Measurements from ENCODE around the gene KIF4A. TPM values are rescaled to one million over a fixed set of nuclear protein-coding genes. Genes with fewer than 3 reads are reported as not detected.

Gene KIF4A
- total and polyA plus RNA-seq, 9 of the 15 experiments (the other 6 are each of a cell fraction or from before 2014, with no cell fraction given): 13.0 to 42.7 (median 35.9) TPM

- no peak overlapping the region for H3K4me3 ChIP-seq
- FAIRE-seq (no peak), DNase-seq (ENCODE audit: extremely low read depth in 1 of 4, low spot score in 3 of 4) (no peak), ATAC-seq (no peak)
- no peaks in the 10 kb centered on the region for H3K36me3 ChIP-seq (ENCODE audit: control insufficient read depth, insufficient read depth, low read length)
- H2AFZ ChIP-seq (ENCODE audit: low read depth, low read length): no peak overlapping the region
- no peak overlapping the region for H3K4me2 ChIP-seq (ENCODE audit: insufficient read depth, low read length)
- TF ChIP-seq ZBTB40 (IDR thresholded peaks at IDR 0.05) (no peak), ZBTB40 (CRISPR knock-in tag; IDR thresholded peaks at IDR 0.05) (no peak), ZNF121 (CRISPR knock-in tag; conservative IDR thresholded peaks at IDR 0.05) (no peak), HES1 (IDR thresholded peaks at IDR 0.05; ENCODE audit: low read depth) (no peak), POU5F1 (IDR thresholded peaks at IDR 0.05; ENCODE audit: borderline replicate concordance, low read depth, low read length, partially characterized antibody) (no peak)
- no peak overlapping the region for H3K27ac ChIP-seq (ENCODE audit: extremely low read depth, low read depth, low read length)
- no peaks in the 10 kb centered on the region for H3K79me2 ChIP-seq (ENCODE audit: control insufficient read depth, insufficient read depth, low read length)
- no peaks in the 10 kb centered on the region; a peak in 1 of 5 replicates for H3K4me1 ChIP-seq (replicated peaks in 1 of 2; ENCODE audit: control insufficient read depth in 2 of 2, insufficient read depth in 2 of 2, low read length in 2 of 2)
- no peak overlapping the region for H3K9ac ChIP-seq (ENCODE audit: insufficient read depth in 1 of 2, low read depth in 2 of 2, low read length in 2 of 2)
- H4K20me1 ChIP-seq (replicated peaks; ENCODE audit: control insufficient read depth, insufficient read depth, low read length): no peaks in the 10 kb centered on the region
- CTCF ChIA-PET (ENCODE audit: low intra/inter-chr PET ratio): no interaction called here
- POLR2A ChIA-PET: no interaction called here
- in situ Hi-C loops (cut with MboI): no loop called here
- no peaks in the 10 kb centered on the region for H3K9me1 ChIP-seq (ENCODE audit: control insufficient read depth, insufficient read depth, low read length)
- intact Hi-C loops (cut with micrococcal nuclease): no loop called here
- no TSS peak for BruUV-seq (replicated peaks)
- H3K9me3 ChIP-seq (replicated peaks; ENCODE audit: control insufficient read depth, insufficient read depth, low read depth, low read length): no peaks in the 10 kb centered on the region
- WGBS (ENCODE audit: insufficient coverage, low coverage, missing lambda C conversion rate): 0% methylated on average over 1 of the region's 2 CpGs
- H3K27me3 ChIP-seq (ENCODE audit: control insufficient read depth in 2 of 2, insufficient read depth in 2 of 2, low read length in 2 of 2): no peaks in the 10 kb centered on the region; a peak in 1 of 5 replicates
Observed at GRCh38 chrX:70427365-70427764, 137.5 kb downstream of the KIF4A start.

All from K562 (cell line).